ENCODE results near the gene SLX4IP.
"Not testable (repeated sequence)": the region's sequence is repeated elsewhere in the genome, so short reads cannot be mapped to it uniquely, and the experiment has no call there.

The SLX4IP gene

GRCh38 chr20:10613426-10613825 is 178.3 kb downstream of the SLX4IP start:
- DNase-seq: not testable (repeated sequence)

DNA sequence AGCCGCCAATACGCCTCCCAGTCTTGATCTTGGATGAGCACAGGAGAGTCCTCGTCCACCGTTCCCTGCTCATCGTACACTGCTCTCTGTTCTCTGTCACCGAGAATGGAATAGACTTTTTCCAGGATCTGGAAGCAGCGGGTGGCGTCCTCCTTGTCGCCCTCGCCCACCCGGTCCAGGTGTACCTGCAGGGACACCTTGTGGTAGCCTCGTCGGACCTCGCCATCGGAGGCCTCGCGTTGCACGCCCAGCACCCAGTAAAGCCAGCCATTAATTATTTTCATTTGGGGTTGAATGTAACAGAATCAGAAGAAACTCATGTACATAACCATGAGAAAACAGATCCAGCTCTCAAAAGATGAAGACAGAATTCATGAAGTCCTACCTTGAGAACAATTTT is 178.8 kb downstream of the SLX4IP start:
- no peak for DNase-seq

DNA sequence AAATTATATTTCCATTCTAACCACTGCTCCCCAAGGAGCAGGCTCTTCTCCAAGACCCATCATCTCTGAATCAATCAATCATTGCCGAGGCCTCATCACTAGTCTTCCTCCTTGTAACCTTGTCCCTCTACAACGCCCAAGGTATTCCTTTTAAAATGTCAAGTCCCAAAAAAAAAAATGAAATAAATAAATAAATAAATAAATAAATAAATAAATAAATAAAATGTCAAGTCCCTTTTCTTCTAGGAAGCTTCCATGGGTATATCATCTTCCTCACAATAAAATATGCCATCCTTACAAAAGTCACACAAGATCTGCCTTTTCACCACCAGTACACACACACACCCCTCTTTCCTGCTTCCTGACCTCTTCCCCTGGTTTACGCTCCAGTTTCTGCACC is 181.1 kb downstream of the SLX4IP start:
- no peak for DNase-seq

- not testable (repeated sequence) for DNase-seq
Measured at GRCh38 chr20:10617549-10618133, 182.5 kb downstream of the SLX4IP start.

DNA sequence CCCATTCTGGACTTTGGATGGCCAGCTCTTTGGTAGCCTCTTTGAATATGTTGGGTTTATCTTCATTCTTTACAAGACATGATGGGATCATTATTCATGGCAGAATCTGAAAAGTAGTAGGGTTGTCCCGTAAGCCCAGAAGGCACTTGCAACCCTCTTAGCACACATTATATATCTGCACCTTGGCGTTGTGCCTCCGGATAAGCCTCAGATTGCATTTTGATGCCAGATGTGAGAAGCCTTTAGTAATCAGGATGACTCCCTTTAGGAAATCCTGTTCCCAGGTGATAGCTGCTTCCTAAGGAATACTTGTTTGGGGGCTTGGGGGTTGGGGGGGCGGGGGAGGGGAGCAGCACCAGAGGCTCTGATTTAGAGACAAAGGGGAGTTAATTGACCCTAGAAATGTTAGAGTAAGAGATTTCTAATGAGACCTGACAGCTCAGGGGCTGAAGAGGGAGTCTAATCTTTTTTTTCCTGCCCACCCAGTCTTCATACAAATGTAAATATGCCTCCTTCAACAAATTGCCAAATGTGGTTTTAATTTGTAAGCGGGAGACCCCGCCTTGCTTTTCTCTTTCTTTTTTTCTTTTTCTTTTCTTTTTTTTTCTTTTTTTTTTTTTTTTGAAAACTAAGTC is 183.6 kb downstream of the SLX4IP start:
- no peak for DNase-seq

DNA sequence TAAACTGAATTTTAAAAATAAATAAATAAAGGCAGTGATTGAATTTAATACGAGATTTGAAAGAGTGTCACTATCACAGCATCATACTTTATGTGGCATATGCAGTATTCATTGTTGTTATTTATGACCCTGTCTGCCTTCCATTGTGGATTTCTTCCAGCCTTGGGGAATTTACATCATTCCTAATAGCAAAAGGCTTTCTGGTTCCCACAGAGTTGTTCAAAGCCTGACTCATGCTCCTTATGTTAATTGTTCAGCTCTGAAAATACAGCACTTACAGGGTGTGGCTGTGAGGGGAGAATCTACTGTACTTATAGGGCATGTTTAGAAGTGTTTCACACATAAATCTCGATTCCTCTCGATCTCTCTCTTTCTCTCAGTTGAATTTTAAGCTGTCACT is 184.3 kb downstream of the SLX4IP start:
- DNase-seq: no peak

DNA sequence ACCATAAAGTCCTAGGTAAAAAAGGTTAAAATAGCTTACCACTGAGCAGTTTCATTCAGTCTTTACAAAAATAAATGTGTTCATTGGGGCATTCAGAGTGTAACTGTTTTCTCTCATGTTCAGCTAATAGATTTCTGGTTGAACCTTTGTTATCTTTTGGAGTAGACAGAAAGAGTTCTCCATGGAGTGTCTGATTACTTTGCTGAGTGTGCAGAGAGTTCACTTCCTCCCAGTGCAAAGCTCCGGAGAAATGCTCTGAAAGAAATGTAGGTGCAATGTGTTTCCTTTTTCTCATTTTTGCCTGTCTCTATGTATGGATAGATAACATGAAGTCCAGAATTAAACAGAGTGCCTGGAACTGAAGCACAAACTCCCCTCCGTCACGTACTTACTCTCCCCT is 186.0 kb downstream of the SLX4IP start:
- DNase-seq: no peak

- no peak for DNase-seq
Measured at GRCh38 chr20:10622657-10623418, 187.7 kb downstream of the SLX4IP start.

- DNase-seq: no peak
Measured at GRCh38 chr20:10625641-10626040, 190.5 kb downstream of the SLX4IP start.

GRCh38 chr20:10626896-10627295 is 191.8 kb downstream of the SLX4IP start:
- DNase-seq: no peak

DNA sequence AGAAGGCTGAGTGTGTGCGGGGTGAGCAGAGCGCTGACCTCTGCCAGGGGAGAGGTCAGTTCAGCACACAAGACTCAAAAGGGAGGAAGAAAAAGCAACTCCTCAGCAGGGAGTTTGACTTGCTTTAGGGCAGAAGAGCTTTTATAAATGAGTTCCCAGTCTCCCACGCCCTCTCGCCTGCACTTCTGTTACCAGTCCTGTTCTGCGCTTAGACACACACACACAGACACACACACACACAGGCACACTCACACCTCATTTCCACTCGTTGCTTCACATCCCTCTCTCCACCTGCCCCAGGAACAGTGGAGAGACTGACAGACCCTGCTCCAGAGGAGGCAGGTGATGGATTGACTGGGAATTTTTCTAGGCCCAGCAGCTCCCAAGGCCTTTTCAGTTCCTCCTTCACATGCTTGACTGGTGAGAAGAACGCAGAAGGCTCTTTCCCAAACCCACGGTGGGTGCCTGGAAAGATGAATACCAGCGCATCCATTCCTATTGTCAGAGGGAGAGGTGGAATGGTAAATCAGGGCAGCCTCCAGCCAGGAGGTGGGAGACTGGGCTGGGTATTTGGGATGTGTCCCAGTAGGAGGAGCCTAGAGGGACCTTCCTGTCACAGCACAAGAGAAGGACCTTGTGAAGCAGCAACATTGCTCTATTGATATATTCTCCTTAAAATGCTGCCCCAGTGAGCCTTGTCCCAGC is 195.0 kb downstream of the SLX4IP start:
- no peak for DNase-seq

DNA sequence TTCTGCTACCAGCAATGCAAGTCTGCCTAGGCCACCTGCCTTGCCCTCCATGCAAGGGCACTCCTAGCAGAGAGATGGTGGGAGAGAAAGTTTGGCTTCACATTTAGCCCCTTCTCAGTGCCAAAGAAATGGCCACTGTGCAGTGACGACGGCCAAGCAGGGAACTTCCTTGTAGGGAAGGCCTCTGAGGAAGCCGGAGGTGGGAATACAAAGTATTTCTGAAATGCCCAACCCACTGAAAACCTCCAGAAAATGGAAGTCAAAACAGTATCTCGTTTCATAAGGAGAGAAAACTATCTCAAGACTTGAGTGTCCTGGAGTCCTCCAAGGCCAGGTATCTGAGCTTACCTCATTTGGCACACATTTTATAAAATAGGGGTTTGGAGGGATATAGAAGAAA is 196.0 kb downstream of the SLX4IP start:
- DNase-seq: no peak

DNA sequence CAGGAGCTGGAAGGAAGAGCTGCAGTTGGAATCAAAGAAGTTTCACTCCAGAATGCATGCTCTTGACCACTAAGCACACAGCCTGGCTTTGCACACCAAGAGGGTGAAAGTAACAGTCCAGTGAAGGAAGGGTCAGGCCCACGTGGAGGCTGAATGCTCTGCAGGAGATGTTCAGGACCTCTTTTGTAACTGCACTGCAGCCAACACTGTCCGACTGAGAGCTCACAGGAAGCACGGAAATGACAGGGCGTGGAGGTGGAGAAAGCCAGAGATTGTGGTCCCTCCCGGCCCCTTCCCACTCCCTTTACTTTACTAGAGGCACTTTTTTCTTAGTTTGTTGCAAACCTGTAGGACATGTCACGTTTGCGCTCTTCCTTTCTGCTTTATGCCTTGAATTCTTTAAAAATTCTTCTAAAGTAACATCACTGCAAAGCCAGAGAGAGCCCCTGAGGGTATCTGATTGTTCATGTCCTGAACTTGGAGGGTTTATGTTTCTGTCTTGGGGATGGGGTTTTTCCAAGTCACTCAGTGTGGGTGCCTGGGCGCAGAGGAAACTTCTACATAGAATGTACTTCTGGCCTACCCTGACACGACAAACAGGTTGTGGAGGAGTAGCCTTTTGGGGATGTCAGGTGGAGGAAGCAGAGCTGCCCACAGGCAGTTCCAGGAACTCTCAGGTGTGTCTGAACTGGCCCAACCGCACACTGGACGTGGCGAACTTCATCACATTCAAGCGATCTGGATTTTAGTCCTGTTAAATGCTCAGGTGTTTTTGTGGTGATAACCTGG is 197.8 kb downstream of the SLX4IP start:
- DNase-seq: no peak

DNA sequence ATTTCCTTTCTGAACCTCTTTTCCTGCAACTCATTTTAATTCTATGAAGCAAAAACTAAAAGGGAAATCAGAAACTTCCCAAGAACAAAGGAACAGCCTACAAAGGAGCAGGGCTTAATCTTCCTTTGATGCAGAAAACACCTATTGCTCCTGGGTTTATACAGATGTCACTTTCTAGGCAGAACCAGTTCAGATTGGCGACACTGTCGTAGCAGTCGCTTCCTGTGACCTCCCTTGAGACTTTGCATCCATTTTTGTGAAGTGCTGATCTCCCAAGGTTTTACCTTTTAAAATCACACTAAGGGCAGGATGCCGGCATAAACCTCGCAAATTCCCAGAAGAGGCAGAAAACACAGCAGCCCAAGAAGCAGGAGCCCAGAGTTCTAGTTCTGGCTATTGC is 198.6 kb downstream of the SLX4IP start:
- DNase-seq: no peak

DNA sequence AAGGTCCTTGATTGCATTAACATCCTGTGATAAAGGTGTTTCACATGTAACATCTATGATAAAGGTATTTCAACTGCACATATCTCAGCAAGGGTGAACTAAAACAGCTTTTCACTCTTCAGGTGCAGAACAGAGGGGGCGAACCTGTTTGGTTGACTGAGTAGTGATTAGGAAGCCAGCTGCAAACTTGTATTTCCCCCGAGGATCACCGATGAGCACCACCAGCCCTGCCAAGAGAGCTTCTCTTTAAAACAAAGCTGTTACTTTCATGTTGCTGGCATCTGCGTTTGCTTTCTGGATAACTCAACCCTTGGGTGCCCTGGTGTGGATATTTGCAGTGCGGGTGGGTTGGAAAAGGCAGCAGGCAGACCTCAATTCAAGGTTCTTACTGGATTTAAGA is 199.1 kb downstream of the SLX4IP start:
- DNase-seq: no peak

- no peak for DNase-seq
Measured at GRCh38 chr20:10634683-10635411, 199.7 kb downstream of the SLX4IP start.

DNA sequence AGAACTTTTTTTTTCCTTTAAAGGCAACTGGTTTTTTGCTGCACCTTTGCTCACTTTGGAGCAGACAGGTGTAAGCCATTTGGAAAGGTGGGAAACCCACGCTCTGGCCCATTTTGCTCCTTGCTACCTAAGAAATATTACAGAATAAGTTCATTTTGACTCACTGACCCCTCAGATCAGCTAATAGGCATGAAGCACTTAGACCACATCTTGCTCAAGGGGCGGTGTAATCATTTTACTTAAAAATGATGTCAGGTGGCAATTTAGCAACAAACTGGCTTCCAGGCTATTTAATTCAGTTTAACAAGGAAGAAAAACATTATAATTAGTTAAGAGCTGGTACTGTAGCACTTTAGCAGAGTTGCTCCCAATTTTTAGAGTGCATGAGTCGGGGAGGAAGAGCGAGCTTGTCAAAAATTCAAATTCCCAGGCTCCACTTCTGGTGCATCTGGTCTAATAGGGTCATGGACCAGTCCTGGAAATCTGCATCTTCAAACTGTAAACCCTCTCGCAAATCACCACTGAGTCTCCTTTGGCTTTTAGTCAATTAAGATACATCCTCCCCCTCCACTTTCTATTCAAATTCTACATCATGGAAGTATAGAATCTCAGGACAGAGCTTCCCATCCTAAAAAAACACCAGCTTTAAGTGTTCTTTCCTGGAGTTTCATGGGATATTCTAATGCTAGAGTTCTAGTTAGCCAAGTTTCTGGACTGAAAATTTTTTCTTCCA is 200.5 kb downstream of the SLX4IP start:
- DNase-seq: no peak

GRCh38 chr20:10636326-10636818 is 201.3 kb downstream of the SLX4IP start:
- no peak for DNase-seq

DNA sequence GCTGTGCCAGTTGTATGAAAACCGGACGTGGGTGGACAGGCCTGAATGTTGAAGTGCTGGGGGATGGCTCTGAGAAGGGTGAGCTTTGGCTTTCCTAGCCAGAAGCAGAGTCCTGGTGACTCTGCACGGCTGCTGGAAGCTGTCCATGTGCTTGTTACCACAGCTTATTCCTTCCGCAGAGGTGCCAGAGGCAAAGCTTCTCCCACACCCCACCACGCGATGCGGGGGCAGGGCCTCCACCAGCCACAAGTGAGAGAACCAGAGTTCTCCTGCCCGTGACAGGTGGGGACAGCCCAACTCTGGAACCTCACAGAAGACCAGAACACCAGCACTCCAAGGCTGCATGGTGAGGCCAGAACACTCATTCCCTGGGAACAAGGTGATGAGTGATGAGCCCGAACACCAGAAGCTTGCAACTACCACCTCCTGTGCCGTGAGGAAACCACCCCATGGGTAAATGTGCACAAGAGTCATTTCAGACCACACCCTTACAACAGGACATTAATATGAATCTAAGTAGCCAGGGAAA is 202.0 kb downstream of the SLX4IP start:
- no peak for DNase-seq

DNA sequence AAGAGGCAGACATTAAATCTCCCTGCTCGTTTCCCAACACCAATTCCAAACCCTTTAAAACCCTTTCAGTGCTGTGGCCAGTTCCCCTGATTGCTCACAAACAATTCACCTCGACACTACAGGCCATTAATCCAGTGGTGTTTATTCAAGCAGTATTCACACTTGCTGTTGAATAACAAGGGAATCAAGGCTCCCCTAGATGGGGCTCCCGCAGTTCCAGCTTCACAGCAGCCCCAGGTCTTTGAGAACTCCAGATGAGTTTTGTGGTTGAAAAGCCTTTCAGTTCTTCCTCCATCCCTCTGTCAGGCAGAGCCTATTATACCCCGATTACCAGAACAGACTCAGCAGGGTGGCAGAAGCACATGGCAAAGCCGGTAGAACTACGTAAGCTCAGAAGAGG is 202.5 kb downstream of the SLX4IP start:
- no peak for DNase-seq
